Neutrophil (primary cell): ENCODE results near the gene PAX5.

Source experiments
- H3K27ac ChIP-seq: fragments of 200-600 bp; sonication (generic); 2 replicates; pipeline ENCODE4 v1.5.1; 2016; ENCODE audit warnings: mild to moderate bottlenecking, moderate library complexity
- H3K27me3 ChIP-seq: fragments of 200-600 bp; sonication (generic); 2 replicates; pipeline ENCODE4 v1.6.0; 2016; ENCODE audit warnings: mild to moderate bottlenecking
- H3K36me3 ChIP-seq: fragments of 200-600 bp; sonication (generic); 2 replicates; pipeline ENCODE4 v1.5.1; 2017
- H3K4me1 ChIP-seq, 2 experiments: fragments of 200-600 bp in 1 of 2; sonication (generic) in 1 of 2; 1 replicate in 1 of 2; 2 replicates in 1 of 2; pipeline versions ENCODE4 v1.5.1 to v1.6.1; 2013 to 2016; ENCODE audit warnings: low read depth in 1 of 2, low read length in 1 of 2, mild to moderate bottlenecking in 1 of 2, moderate library complexity in 1 of 2; ENCODE audit not compliant: control insufficient read depth in 1 of 2, insufficient read depth in 1 of 2
- H3K4me3 ChIP-seq, 2 experiments: fragments of 200-600 bp in 1 of 2; sonication (generic) in 1 of 2; 1 replicate in 1 of 2; 2 replicates in 1 of 2; pipeline ENCODE4 v1.5.1; 2013 to 2016; ENCODE audit warnings: low read depth in 1 of 2, low read length in 1 of 2, mild to moderate bottlenecking in 1 of 2, moderate library complexity in 1 of 2
- H3K9me3 ChIP-seq: fragments of 200-600 bp; sonication (generic); 2 replicates; pipeline ENCODE4 v1.5.1; 2016
- TF ChIP-seq, protein P1 (sequence below): fragments of 200-600 bp; sonication (generic); IDR thresholded peaks from 2 replicates; pipeline ENCODE4 v1.5.1; 2016; ENCODE audit warnings: antibody characterized with exemption

PAX5 gene

DNA sequence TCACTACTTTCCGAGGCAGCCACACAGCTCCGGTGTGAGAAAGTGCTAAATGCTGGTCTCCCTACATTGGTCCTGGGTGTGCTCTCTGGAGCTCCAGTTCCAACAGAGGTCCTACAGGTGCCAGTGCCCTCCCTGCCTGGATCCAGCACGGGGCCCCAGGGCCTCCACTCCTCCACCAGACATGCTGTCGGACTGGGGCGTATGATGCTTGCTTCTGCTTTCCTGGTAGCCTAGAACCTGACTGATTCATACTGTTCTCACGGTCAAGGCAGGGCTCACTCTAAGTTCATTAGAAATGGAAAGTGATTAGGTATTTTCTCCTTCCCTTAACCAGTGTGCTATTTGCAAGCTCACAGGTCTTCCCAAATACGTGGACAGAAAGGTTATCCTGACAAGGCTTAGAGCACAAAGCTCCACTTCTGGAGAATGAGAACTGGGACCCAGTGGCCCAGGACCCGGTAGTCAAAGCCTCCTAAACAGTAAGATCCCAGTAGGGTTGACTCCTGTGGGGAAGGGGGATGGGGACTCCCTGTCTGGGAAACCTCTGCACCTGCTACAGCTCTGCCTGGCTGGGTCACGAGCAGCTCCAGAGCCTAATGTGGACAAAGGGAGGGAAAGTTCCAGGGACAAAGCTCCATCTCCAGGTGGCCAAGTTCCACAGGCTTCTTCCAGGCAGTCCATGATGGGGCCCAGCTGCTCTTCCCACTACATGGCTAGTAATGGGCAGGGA, 98.1 kb downstream of the PAX5 start:
- H3K36me3 ChIP-seq = no peaks in the 10 kb centered on the region
- peaks cover 31% of the 10 kb centered on the region for H3K27me3 ChIP-seq
- no peak overlapping the region for H3K4me3 ChIP-seq
- no peaks in the 10 kb centered on the region for H3K9me3 ChIP-seq
- H3K27ac ChIP-seq = no peak overlapping the region
- no peaks in the 10 kb centered on the region for H3K4me1 ChIP-seq
- TF ChIP-seq, protein P1, sequence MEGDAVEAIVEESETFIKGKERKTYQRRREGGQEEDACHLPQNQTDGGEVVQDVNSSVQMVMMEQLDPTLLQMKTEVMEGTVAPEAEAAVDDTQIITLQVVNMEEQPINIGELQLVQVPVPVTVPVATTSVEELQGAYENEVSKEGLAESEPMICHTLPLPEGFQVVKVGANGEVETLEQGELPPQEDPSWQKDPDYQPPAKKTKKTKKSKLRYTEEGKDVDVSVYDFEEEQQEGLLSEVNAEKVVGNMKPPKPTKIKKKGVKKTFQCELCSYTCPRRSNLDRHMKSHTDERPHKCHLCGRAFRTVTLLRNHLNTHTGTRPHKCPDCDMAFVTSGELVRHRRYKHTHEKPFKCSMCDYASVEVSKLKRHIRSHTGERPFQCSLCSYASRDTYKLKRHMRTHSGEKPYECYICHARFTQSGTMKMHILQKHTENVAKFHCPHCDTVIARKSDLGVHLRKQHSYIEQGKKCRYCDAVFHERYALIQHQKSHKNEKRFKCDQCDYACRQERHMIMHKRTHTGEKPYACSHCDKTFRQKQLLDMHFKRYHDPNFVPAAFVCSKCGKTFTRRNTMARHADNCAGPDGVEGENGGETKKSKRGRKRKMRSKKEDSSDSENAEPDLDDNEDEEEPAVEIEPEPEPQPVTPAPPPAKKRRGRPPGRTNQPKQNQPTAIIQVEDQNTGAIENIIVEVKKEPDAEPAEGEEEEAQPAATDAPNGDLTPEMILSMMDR = no peak

DNA sequence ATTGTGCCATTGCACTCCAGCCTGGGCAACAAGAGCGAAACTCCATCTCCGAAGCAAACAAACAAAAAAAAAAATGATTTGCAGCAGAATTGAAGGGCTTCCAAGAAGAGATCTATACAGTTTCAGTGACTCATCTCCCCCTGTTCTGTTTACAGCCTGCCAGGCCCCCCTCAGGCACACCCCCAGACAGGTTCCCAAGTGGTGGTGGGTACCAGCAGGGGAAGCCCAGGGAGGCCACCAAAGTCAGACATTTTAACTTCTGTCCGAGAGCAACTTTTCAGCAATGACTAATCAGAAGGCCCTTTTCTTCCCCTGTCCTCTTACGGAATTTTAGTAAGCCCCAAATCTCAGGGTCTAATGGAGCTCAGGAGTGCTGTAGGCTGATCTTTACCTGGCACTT, 98.7 kb downstream of the PAX5 start:
- H3K4me3 ChIP-seq = no peak overlapping the region
- H3K4me1 ChIP-seq = no peaks in the 10 kb centered on the region
- H3K36me3 ChIP-seq = no peaks in the 10 kb centered on the region
- no peak overlapping the region for H3K27ac ChIP-seq
- TF ChIP-seq, protein P1 = no peak
- no peaks in the 10 kb centered on the region for H3K9me3 ChIP-seq
- H3K27me3 ChIP-seq = peaks cover 31% of the 10 kb centered on the region

DNA sequence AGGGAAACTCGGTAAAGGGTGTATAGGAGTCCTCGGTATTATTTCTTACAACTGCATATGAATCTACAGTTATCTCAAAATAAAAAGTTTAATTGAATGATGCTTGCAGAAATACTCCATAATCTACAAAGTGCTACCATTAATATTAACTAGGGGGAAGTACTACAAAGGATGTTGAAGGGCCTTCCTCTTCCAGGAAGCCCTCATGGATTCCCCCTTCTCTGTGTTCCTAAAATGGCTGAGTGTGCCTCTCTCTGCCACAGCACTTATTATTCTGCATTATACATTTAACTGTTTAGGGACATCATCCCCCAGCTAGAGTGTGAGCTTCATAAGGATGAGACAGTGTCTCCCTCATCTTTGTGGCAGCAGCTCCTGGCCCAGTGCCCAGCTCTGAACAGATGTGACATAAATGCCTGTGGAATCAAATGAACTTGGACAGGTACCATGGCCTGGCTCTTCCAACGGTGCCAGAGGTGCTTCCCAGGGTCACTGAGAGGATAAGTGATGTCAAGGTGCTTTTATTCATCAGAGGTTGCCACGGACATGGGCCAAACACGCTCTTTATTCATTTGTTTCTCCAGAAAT, 99.5 kb downstream of the PAX5 start:
- TF ChIP-seq, protein P1 = no peak
- peaks cover 32% of the 10 kb centered on the region for H3K27me3 ChIP-seq
- H3K4me1 ChIP-seq = no peaks in the 10 kb centered on the region
- H3K36me3 ChIP-seq = no peaks in the 10 kb centered on the region
- H3K4me3 ChIP-seq = no peak overlapping the region
- H3K9me3 ChIP-seq = no peaks in the 10 kb centered on the region
- H3K27ac ChIP-seq = no peak overlapping the region

DNA sequence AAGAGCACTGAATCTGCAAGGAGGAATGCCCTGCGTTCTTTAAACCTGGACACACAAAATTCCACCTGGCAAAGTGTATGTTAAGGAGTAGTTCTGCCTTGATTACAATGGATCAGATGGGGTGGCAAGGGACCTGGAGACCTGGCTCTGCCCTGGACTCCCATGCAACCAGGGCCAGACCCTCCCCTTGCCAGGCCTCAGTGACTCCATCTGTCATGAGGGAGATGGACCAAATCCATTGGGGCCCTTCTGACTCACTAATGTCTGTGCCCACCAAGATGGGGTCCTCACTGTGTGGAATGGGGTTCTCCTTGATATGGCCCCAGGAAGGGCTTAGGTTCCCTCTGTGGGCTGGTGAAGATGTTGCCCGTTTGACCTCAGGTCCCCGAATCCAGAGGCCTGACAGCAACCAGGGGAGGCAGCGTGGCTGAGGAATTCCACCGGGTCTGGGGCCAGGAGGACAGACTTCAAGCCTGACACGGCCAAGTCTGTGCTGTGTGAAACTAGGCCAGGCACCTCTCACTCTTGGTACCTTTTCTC, 100.3 kb downstream of the PAX5 start:
- H3K4me1 ChIP-seq = no peaks in the 10 kb centered on the region
- H3K27me3 ChIP-seq = peaks cover 31% of the 10 kb centered on the region
- no peaks in the 10 kb centered on the region for H3K36me3 ChIP-seq
- no peaks in the 10 kb centered on the region for H3K9me3 ChIP-seq
- H3K4me3 ChIP-seq = no peak overlapping the region
- TF ChIP-seq, protein P1 = no peak
- no peak overlapping the region for H3K27ac ChIP-seq

DNA sequence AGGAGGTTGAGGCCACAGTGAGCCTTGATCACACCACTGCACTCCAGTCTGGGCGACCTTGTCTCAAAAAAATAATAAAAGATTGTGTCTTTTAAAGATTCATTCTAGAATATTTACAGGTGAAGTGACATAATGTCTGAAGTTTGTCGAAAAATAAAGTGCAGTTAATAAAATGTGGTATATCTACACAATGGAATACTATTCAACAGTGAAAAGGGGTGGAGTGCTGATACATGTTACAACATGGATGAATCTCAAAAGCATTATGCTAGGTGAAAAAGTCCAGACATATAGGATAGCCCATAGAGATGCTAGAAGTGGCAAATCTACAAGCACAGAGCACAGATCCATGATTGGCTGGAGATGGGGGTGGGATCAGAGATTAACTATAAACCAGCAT, 101.9 kb downstream of the PAX5 start:
- H3K9me3 ChIP-seq = no peaks in the 10 kb centered on the region
- TF ChIP-seq, protein P1 = no peak
- H3K27me3 ChIP-seq = peaks cover 22% of the 10 kb centered on the region
- no peaks in the 10 kb centered on the region for H3K4me1 ChIP-seq
- no peak overlapping the region for H3K4me3 ChIP-seq
- no peaks in the 10 kb centered on the region for H3K36me3 ChIP-seq
- no peak overlapping the region for H3K27ac ChIP-seq
